Hematopoietic multipotent progenitor cell treated with erythropoietin and hydrocortisone succinate and interleukin-3 and kit ligand, for 15 days (in vitro differentiated cells): ENCODE data around the gene CNTLN.
"Not testable (repeated sequence)": the region's sequence is repeated elsewhere in the genome, so short reads cannot be mapped to it uniquely, and the experiment has no call there.

Source experiments
- DNase-seq: peaks from one replicate; pipeline ENCODE4 v3.0.0-alpha.2; 2015; ENCODE audit warnings: low spot score

Gene CNTLN

GRCh38 chr9:17318821-17319320, 184.0 kb downstream of the CNTLN start:
- no peak for DNase-seq

DNA sequence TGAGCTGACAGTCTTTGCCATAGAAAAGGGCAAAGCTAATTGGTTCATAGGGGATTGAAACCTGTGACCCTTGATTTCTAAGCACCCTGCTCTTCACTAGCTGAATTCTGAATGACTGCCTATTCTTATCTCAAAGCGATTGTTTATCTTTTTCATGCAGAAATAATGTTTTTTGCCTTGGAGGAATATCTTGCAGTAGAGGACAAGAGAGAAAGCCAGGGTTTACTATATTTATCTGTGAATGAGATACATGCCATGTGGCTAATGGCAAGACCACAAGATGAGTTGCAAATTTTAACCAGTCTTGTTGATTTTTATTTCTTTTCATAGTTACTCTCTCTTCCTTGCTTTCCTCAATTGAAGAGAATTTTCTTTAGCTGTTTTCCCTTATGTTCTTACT, 185.0 kb downstream of the CNTLN start:
- DNase-seq: peak; percentile 12

GRCh38 chr9:17322882-17323864, 188.3 kb downstream of the CNTLN start:
- no peak for DNase-seq

GRCh38 chr9:17328331-17328730, 193.5 kb downstream of the CNTLN start:
- no peak for DNase-seq

DNA sequence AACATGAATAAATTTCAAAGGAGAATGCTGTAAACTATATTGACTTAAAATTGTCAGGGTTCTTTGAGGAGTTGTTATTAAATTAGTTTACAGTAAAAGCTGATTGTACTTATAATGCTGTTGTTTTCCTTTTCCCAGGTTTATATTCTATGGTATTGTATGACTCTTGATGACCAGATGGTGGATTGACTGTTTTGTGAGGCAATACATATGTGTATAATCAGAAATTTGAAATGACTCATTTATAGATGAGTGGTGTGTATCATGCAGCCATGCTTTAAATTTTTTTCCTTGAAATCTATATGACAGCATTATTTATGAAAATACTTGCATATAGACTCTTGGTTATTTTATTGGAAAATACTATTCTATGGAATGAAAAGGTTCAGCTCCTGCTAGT, 195.3 kb downstream of the CNTLN start:
- DNase-seq: no peak

DNA sequence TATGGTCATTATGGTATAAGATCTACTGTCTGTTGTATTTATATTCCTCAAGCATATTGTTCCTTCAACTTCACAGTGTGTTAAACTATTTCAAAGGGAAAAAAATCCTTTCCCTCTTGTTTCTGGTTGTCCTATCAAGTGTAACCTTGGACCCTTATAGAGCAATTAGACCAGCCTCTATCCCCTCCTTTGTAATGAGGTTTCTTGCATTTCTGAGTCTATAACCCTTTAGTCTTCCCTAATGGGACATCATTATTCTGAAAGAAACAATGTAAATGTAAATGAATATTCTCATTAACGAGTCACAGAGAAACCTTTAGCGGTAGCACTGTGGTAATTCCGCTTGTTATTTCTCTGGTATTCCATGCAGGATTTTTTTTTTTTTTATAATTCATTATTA, 197.3 kb downstream of the CNTLN start:
- DNase-seq: no peak

- no peak for DNase-seq
These were observed 204.3 kb downstream of the CNTLN start for GRCh38 chr9:17339156-17339555.

DNA sequence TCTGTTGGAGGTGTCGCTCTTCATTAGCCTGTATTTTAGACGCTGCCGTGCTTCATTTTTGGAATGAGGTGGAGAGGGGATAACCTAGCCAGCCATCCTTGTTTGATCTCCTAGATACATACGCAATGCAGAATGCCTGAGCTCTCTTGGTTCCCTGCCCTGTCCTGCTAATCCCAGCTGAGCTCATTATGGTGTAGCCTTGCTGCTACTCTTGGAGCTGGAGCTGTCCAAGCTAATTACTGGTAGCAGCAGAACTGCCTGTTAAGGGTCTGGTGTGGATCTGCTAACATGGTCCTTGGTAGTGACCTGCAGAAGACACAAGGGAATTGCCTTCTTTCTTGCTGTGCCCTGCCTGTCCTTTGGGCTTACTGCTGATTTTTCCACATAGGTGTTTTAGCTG, 207.9 kb downstream of the CNTLN start:
- no peak for DNase-seq

- DNase-seq: no peak
These were observed 215.0 kb downstream of the CNTLN start for GRCh38 chr9:17349831-17350230.

- DNase-seq: not testable (repeated sequence)
These were observed 219.2 kb downstream of the CNTLN start for GRCh38 chr9:17354006-17354405.

DNA sequence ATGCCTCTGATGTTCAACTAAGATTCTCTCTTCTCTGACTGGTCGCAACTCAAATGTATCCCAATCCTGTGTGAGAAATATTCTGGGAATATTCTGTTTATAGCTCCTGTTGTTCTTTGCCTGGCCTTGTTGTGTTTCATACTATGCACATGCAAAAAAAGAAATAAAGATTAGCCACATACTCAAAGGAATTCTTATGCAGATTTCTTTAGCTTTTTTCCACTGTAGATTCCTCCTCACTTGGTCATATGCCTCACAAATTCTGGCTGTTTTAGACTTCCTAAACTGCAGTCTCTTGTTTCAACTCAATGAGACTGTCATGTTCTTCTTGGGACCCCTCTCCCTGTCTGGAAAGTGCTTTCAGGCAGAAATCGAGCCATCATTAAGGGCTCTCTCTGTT, 226.5 kb downstream of the CNTLN start:
- DNase-seq: no peak

DNA sequence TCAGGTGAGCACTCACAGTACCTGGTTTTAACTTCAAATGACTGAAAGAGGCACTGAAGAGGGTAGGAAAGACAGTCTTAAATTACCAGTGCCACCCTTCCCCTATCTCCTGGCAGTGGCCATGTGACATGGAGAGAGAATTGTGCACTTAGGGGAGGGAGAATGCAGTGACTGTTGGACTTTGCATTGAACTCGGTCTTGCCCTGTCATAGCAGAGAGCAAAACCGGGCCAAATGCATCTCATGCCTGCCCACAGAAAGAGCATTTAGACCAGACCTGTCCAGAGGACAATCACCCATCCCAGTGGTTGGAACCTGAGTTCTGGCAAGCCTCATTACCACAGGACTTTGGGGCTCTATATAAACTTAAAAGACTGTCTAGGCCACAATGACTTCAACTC, 232.2 kb downstream of the CNTLN start:
- no peak for DNase-seq

DNA sequence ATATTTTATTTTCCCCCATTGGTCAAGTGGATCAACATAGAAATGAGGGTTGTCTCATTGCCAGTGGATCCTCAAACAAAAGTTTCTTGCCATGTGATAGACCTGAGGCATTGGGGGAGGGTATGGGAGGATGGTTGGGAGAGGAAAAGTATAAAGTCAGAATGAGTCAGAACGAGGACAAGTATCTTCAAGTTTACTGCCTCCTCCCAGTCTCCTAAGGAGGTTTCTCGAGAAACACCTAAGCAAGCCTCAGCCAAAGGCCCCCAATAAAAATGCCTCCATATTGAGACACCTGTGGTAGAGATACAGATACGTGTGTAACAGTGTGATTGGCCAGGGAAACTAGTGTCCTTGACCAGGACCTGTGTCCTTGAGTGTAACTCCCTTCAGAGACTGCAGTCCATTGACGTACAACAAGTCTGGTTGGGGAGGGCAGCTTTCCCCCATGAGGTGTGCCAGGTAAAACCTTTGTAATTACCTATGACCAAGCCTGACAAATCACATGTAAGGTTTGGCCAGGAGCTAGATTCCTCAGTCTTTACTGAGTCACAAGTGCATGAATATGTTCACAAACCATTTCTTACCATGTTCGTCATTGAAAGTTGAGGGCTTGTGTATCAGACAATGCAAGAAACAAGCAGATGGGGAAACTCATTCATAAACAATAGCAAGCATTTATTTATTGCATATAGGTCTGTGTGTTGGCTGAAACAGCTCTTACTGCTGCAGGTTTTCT, 245.5 kb downstream of the CNTLN start:
- DNase-seq: no peak

GRCh38 chr9:17387565-17387964, 252.7 kb downstream of the CNTLN start:
- no peak for DNase-seq

DNA sequence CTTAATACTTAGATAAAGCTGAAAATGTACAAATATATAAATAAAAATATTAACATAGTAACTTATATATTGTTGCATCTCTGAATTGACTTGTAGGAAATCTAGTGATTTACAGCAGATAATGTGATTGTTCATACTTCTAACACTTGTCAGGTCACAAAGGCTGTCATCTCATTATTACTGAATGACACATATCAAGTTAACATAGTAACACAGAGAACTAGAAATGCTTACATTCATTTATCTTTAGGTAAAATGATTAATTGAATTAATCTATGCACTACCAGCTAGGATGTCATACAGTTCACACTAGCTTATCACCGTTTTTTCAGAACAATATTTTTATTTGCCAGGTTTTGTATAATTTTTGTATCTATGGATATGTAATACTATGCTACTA, 254.2 kb downstream of the CNTLN start:
- DNase-seq: no peak

- DNase-seq: no peak
These were observed 260.2 kb downstream of the CNTLN start for GRCh38 chr9:17394881-17395510.

DNA sequence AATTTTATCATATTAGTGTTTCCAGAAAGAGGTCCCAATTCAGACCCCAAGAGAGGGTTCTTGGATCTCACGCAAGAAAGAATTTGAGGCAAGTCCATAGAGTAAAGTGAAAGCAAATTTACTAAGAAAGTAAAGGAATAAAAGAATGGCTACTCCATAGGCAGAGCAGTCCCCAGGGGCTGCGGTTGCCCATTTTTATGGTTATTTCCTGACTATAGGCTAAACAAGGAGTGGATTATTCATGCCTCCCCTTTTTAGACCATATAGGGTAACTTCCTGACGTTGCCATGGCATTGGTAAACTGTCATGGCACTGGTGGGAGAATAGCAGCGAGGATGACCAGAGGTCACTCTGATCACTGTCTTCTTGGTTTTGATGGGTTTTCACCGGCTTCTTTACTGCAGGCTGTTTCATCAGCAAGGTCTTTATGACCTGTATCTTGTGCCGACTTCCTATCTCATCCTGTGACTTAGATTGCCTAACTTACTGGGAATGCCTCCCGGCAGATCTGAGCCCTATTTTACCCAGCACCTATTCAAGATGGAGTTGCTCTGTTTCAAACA, 262.4 kb downstream of the CNTLN start:
- not testable (repeated sequence) for DNase-seq

DNA sequence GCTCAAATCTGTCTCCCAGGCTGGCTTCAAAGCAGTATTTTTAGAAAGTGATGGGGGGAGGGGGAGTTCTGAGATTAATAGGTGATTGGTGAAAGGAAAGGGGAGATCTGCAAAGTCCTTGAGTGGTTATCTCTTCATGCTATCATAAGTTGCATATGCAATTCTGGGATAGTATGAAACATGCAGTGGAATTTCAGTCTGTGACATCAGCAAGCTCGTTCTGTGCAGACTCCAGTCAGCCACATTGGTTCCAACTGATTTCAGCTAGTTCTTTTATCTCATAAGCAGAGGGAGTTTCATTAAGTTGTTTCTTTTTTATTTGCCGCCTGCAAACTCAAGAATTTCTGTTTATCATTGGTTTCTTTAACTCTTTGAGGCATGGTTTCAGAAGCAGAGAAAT, 263.5 kb downstream of the CNTLN start:
- no peak for DNase-seq

DNA sequence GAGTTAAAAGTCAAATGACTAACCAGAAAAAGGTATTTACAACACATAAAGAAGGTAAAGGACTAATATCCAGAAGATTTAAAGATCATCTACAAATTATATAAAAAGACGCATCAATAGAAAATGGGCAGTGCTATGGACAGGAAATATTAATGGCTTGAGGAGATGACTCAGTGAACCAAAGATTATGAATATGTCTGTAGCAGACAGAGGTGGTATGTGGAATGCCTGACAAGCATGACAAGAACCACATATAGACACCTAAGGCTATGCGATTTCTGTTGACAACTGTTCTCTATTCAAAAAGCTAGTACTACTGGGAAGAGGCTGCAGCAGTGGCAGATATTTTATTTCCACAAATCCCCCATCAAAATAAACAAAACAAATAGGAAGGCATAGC, 267.0 kb downstream of the CNTLN start:
- DNase-seq: no peak

GRCh38 chr9:17402309-17402708, 267.5 kb downstream of the CNTLN start:
- DNase-seq: no peak

DNA sequence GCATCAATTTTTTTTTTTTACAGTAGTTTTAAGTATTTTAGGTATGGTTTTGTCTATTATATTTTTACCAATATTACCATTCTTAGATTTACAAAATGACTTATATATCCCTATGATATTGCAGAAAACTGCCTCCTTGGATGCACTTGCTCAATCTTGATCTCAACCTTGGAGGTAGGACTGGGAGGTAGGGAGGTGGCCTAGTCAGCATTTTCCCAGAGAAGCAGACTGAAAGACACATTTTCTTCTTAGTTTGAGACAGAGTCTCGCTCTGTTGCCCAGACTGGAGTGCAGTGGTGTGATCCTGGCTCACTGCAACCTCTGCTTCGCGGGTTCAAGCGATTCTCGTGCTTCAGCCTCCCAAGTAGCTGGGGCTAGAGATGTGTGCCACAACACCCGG, 268.7 kb downstream of the CNTLN start:
- DNase-seq: no peak

GRCh38 chr9:17414986-17415385, 280.1 kb downstream of the CNTLN start:
- no peak for DNase-seq
